K562 (cell line): ENCODE results near the gene FAM204A. TPM values are rescaled to one million over a fixed set of nuclear protein-coding genes. Genes with fewer than 3 reads are reported as not detected.

Experiments
- ATAC-seq: fragments of 200-7000 bp; cut with Tn5 transposase; 3 replicates; pipeline ENCODE4 v1.9.1; 2020; ENCODE audit warnings: moderate library complexity
- BruUV-seq: library from RNA; stranded (reverse); fragments of 400-500 nt; replicated peaks from 2 replicates; lab custom pipeline; 2021; lab: Mats Ljungman, UMichigan
- CTCF ChIA-PET: fragments of 300-600 bp; formaldehyde crosslinking; extraction: SDS; loops from one replicate; lab custom pipeline; 2021; ENCODE audit warnings: low intra/inter-chr PET ratio; lab: Yijun Ruan, JAX
- POLR2A ChIA-PET: fragments of 300-600, 350-650 bp; sonication (Branson Sonifier 250); formaldehyde crosslinking; extraction: SDS; loops from one replicate; lab custom pipeline; 2021; ENCODE audit warnings: antibody characterized with exemption, inconsistent platforms; lab: Yijun Ruan, JAX
- DNase-seq, 4 experiments: peaks; one replicate each; pipeline versions ENCODE4 v3.0.0 to v3.0.0-alpha.2; 2011 to 2018; ENCODE audit warnings: low spot score in 3 of 4, mixed read lengths in 3 of 4; ENCODE audit errors: extremely low read depth in 1 of 4
- FAIRE-seq: peaks from 2 replicates; lab custom pipeline; 2011; peaks lifted over from hg19 to GRCh38; lab: Jason Lieb, UNC
- H2AFZ ChIP-seq: 2 replicates; pipeline ENCODE4 v1.6.0; 2011; ENCODE audit warnings: low read depth, low read length, control low read depth, inconsistent platforms
- H3K27ac ChIP-seq: fragments of 200-600 bp; 3 replicates; pipeline ENCODE4 v1.8.0; 2011; ENCODE audit warnings: low read depth, mild to moderate bottlenecking, control low read depth, inconsistent platforms, low read length, moderate library complexity, mixed read lengths; ENCODE audit errors: extremely low read depth
- H3K27me3 ChIP-seq, 2 experiments: fragments of 300-600 bp in 1 of 2; 2 replicates in 1 of 2; 3 replicates in 1 of 2; pipeline versions ENCODE4 v1.6.0 to v1.8.0; 2011; ENCODE audit warnings: inconsistent platforms in 2 of 2, low read length in 2 of 2, mild to moderate bottlenecking in 1 of 2, mixed read lengths in 1 of 2, moderate library complexity in 1 of 2; ENCODE audit not compliant: control insufficient read depth in 2 of 2, insufficient read depth in 2 of 2
- H3K36me3 ChIP-seq: fragments of 300-600 bp; 3 replicates; pipeline ENCODE4 v1.8.0; 2011; ENCODE audit warnings: mild to moderate bottlenecking, low read length, inconsistent platforms; ENCODE audit not compliant: control insufficient read depth, insufficient read depth
- H3K4me1 ChIP-seq, 2 experiments: fragments of 200-600 bp in 1 of 2; replicated peaks in 1 of 2; 2 replicates in 1 of 2; 3 replicates in 1 of 2; pipeline versions ENCODE4 v1.5.1 to v1.8.0; 2011; ENCODE audit warnings: inconsistent platforms in 2 of 2, low read length in 2 of 2, mild to moderate bottlenecking in 1 of 2, mixed read lengths in 1 of 2, moderate library complexity in 1 of 2; ENCODE audit not compliant: control insufficient read depth in 2 of 2, insufficient read depth in 2 of 2
- H3K4me2 ChIP-seq: 2 replicates; pipeline ENCODE4 v1.6.1; 2011; ENCODE audit warnings: low read length, control low read depth, inconsistent platforms, mixed read lengths; ENCODE audit not compliant: insufficient read depth
- H3K4me3 ChIP-seq: fragments of 200-600 bp; sonication (generic), shearing (Covaris generic); 2 replicates; pipeline ENCODE4 v1.5.1; 2016; ENCODE audit warnings: control low read depth, inconsistent platforms
- H3K79me2 ChIP-seq: fragments of 200-600 bp; 3 replicates; pipeline ENCODE4 v1.8.0; 2011; ENCODE audit warnings: low read length, inconsistent platforms; ENCODE audit not compliant: control insufficient read depth, insufficient read depth
- H3K9ac ChIP-seq, 2 experiments: 2 replicates each; pipeline versions ENCODE4 v1.6.0 to v1.6.1; 2011; ENCODE audit warnings: low read depth in 2 of 2, low read length in 2 of 2, control low read depth in 1 of 2, inconsistent platforms in 1 of 2, mild to moderate bottlenecking in 1 of 2, mixed read lengths in 1 of 2; ENCODE audit not compliant: insufficient read depth in 1 of 2
- H3K9me1 ChIP-seq: one replicate; pipeline ENCODE4 v1.6.0; 2011; ENCODE audit warnings: inconsistent platforms, mild to moderate bottlenecking, low read length, moderate library complexity; ENCODE audit not compliant: control insufficient read depth, insufficient read depth
- H3K9me3 ChIP-seq: replicated peaks from 2 replicates; pipeline ENCODE4 v1.5.1; 2011; ENCODE audit warnings: low read depth, low read length, inconsistent platforms; ENCODE audit not compliant: control insufficient read depth, insufficient read depth
- H4K20me1 ChIP-seq: replicated peaks from 2 replicates; pipeline ENCODE4 v1.6.1; 2011; ENCODE audit warnings: low read length, inconsistent platforms, mixed read lengths; ENCODE audit not compliant: control insufficient read depth, insufficient read depth
- EHMT2 ChIP-seq: fragments of 450-650 bp; IDR thresholded peaks from 2 replicates; pipeline ENCODE4 v1.6.1; 2018; ENCODE audit warnings: antibody characterized with exemption
- FOXK2 ChIP-seq, 2 experiments: fragments of 450-650 bp; IDR thresholded peaks in 1 of 2; conservative IDR thresholded peaks in 1 of 2; 2 replicates each; pipeline ENCODE4 v1.6.1; 2016; ENCODE audit warnings: low read depth in 2 of 2, mild to moderate bottlenecking in 1 of 2
- MTF1 ChIP-seq: fragments of 250-450 bp; sonication (Bioruptor Pico); IDR thresholded peaks from 2 replicates; pipeline ENCODE4 v1.9.0; 2021; ENCODE audit warnings: moderate library complexity, mild to moderate bottlenecking, inconsistent platforms, borderline replicate concordance
- SMAD4 ChIP-seq: fragments of 250-450 bp; sonication (Bioruptor Pico); conservative IDR thresholded peaks from 2 replicates; pipeline ENCODE4 v1.8.0; 2021; ENCODE audit warnings: inconsistent platforms, mild to moderate bottlenecking, moderate library complexity
- STAT5B ChIP-seq: fragments of 250-450 bp; sonication (Bioruptor Pico); IDR thresholded peaks from 2 replicates; pipeline ENCODE4 v1.8.0; 2021; ENCODE audit warnings: mild to moderate bottlenecking, inconsistent platforms
- ZFP30 ChIP-seq: fragments of 250-450 bp; sonication (Bioruptor Pico); IDR thresholded peaks from 2 replicates; pipeline ENCODE4 v1.8.0; 2022; ENCODE audit warnings: moderate library complexity, mild to moderate bottlenecking, inconsistent platforms, borderline replicate concordance
- WGBS: fragments of 100-300 bp; shearing (Covaris generic); methylation state at CpG from one replicate; pipeline ENCODE4 v1.1.6; 2016; ENCODE audit warnings: low coverage, mixed read lengths; ENCODE audit not compliant: insufficient coverage; ENCODE audit errors: missing lambda C conversion rate; 5-methylcytosine and 5-hydroxymethylcytosine counted together
- in situ Hi-C: fragments of 300-500 bp; cut with MboI; formaldehyde crosslinking; loops from 4 replicates; pipeline ENCODE4 v1.15.0; 2018; ENCODE audit warnings: inconsistent platforms, mixed read lengths
- intact Hi-C: fragments of 100-400 bp; cut with micrococcal nuclease; formaldehyde crosslinking; loops from 2 replicates; pipeline ENCODE4 v1.14.2; 2022
- polyA plus RNA-seq, 8 experiments: library from polyadenylated mRNA; depleted of rRNA in 4 of 8; stranded (reverse) in 5 of 8; unstranded in 3 of 8; fragments of >200 nt; fragmentation: Nextera tagmentation in 2 of 8; fragmentation: Illumina TruSeq in 1 of 8; extraction: Ambion mirVana in 2 of 8; extraction: Trizol in 1 of 8; gene quantifications; 2 replicates each; pipeline versions ENCODE4 v1.2.1 to v1.2.3, GENCODE V29; 2011 to 2014; ENCODE audit warnings: inconsistent platforms in 1 of 8, missing spikeins in 1 of 8
- total RNA-seq, 7 experiments: library from RNA; depleted of rRNA in 6 of 7; stranded (reverse); fragments of >200 nt in 6 of 7; fragmentation: Illumina TruSeq in 2 of 7; extraction: Trizol in 2 of 7; gene quantifications; 2 replicates each; pipeline versions ENCODE4 v1.2.1 to v1.2.3, GENCODE V29; 2011 to 2021; ENCODE audit warnings: low replicate concordance in 1 of 7
- TF ChIP-seq, protein P1 (sequence below): sonication (generic); formaldehyde crosslinking; IDR thresholded peaks from 2 replicates; pipeline ENCODE4 v1.8.1; 2023; ENCODE audit warnings: mild to moderate bottlenecking, missing genetic modification reagents, moderate library complexity
- TF ChIP-seq, protein P2 (sequence below): fragments of 450-650 bp; IDR thresholded peaks from 2 replicates; pipeline ENCODE4 v1.6.1; 2016; ENCODE audit warnings: antibody characterized with exemption

The FAM204A gene
- total and polyA plus RNA-seq, 9 of the 15 experiments (the other 6 are each of a cell fraction or from before 2014, with no cell fraction given): 29.0 to 64.5 (median 44.9) TPM

DNA sequence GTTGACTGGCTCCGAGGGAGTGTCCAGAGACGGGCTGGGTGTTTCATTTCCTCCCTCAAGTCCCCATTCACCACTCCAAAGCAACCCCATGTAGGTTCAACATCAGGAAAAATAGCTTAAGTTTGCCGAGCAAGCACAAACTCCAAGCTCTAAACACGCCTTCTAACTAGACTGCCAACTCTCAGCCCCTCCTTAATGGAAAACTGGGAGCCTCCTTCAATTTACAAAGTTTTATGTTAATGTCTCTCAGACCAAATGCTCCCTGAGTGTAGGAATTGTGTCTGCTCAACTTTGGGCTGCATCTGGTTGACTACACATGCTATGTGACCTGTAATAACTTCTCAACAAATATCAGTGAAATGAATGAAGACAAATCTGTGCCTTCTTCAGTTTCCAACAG, 87.5 kb downstream of the FAM204A start (continued):
- TF ChIP-seq, protein P1, sequence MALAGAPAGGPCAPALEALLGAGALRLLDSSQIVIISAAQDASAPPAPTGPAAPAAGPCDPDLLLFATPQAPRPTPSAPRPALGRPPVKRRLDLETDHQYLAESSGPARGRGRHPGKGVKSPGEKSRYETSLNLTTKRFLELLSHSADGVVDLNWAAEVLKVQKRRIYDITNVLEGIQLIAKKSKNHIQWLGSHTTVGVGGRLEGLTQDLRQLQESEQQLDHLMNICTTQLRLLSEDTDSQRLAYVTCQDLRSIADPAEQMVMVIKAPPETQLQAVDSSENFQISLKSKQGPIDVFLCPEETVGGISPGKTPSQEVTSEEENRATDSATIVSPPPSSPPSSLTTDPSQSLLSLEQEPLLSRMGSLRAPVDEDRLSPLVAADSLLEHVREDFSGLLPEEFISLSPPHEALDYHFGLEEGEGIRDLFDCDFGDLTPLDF (CRISPR knock-in tag): no peak
- TF ChIP-seq MTF1 (CRISPR knock-in tag): no peak
- TF ChIP-seq EHMT2: no peak
- no peak for TF ChIP-seq STAT5B
- no peak for TF ChIP-seq SMAD4
- TF ChIP-seq ZFP30: no peak

DNA sequence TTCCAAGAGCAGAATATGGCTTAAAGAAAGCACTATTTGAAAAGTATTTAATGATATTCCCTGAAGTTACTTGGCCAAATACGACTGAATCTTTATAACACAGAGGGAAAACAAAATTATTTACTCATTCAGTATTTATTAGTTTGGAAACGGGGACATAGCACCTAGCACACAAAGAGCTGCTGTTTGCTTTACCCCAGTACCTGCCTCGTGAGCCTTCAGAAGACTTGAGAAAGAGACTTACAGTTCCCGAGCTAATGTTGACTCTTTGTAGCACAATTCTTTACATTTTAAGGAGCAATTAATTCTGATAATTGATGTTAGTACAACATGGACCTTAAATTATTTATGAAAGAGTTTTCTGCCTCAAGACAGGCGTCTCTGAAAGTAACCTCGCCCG, 88.7 kb downstream of the FAM204A start:
- H3K9me1 ChIP-seq: no peaks in the 10 kb centered on the region
- H3K27ac ChIP-seq: no peak overlapping the region
- no peak overlapping the region for H3K4me3 ChIP-seq
- DNase-seq: no peak
- H2AFZ ChIP-seq: no peak overlapping the region
- 0% methylated on average over 7 of the region's 7 CpGs for WGBS
- BruUV-seq: no TSS peak
- H3K9me3 ChIP-seq: no peaks in the 10 kb centered on the region
- H3K4me1 ChIP-seq: no peaks in the 10 kb centered on the region
- POLR2A ChIA-PET: no interaction called here
- H3K79me2 ChIP-seq: no peaks in the 10 kb centered on the region
- FAIRE-seq: no peak
- intact Hi-C loops: no loop called here
- no peak overlapping the region for H3K9ac ChIP-seq
- no peaks in the 10 kb centered on the region for H3K36me3 ChIP-seq
- in situ Hi-C loops: no loop called here
- no peak overlapping the region for H3K4me2 ChIP-seq
- H3K27me3 ChIP-seq: peaks cover 6 to 18% of the 10 kb centered on the region in 2 experiments; a peak in 3 of 5 replicates
- no peak for ATAC-seq
- CTCF ChIA-PET: no interaction called here
- H4K20me1 ChIP-seq: no peaks in the 10 kb centered on the region
- TF ChIP-seq FOXK2 (conservative IDR thresholded peaks at IDR 0.05 in 1 of 2, IDR thresholded peaks at IDR 0.05 in 1 of 2; ENCODE audit: low read depth in 2 of 2) (no peak), EHMT2 (no peak)
- TF ChIP-seq, protein P2, sequence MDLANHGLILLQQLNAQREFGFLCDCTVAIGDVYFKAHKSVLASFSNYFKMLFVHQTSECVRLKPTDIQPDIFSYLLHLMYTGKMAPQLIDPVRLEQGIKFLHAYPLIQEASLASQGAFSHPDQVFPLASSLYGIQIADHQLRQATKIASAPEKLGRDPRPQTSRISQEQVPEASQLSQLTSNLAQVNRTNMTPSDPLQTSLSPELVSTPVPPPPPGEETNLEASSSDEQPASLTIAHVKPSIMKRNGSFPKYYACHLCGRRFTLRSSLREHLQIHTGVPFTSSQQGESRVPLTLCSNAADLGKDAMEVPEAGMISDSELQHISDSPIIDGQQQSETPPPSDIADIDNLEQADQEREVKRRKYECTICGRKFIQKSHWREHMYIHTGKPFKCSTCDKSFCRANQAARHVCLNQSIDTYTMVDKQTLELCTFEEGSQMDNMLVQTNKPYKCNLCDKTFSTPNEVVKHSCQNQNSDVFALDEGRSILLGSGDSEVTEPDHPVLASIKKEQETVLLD: no peak
